Fibroblast of skin of scalp (primary cell): Measurements from ENCODE around the gene CHCHD5.
"Not testable (repeated sequence)": the region's sequence is repeated elsewhere in the genome, so short reads cannot be mapped to it uniquely, and the experiment has no call there.

Source experiments
- DNase-seq: peaks from one replicate; pipeline ENCODE4 v3.0.0-alpha.2; 2013

CHCHD5 gene

GRCh38 chr2:112588611-112589045 lies 4.2 kb downstream of the CHCHD5 start:
- DNase-seq = no peak

GRCh38 chr2:112591413-112591812 lies 7.0 kb downstream of the CHCHD5 start:
- no peak for DNase-seq

GRCh38 chr2:112593736-112594135 lies 9.3 kb downstream of the CHCHD5 start:
- no peak for DNase-seq

GRCh38 chr2:112597537-112598322 lies 13.3 kb downstream of the CHCHD5 start:
- no peak for DNase-seq

- DNase-seq = no peak
Observed at GRCh38 chr2:112600634-112601033, 16.2 kb downstream of the CHCHD5 start.

GRCh38 chr2:112601754-112602153 lies 17.3 kb downstream of the CHCHD5 start:
- no peak for DNase-seq

- no peak for DNase-seq
Observed at GRCh38 chr2:112602917-112603316, 18.5 kb downstream of the CHCHD5 start.

- DNase-seq = no peak
Observed at GRCh38 chr2:112603731-112604130, 19.3 kb downstream of the CHCHD5 start.

GRCh38 chr2:112604952-112605351 lies 20.5 kb downstream of the CHCHD5 start:
- no peak for DNase-seq

GRCh38 chr2:112605926-112606325 lies 21.5 kb downstream of the CHCHD5 start:
- DNase-seq = no peak

- DNase-seq = no peak
Observed at GRCh38 chr2:112606547-112606946, 22.1 kb downstream of the CHCHD5 start.

GRCh38 chr2:112607680-112608438 lies 23.4 kb downstream of the CHCHD5 start:
- no peak for DNase-seq

GRCh38 chr2:112609320-112609719 lies 24.9 kb downstream of the CHCHD5 start:
- not testable (repeated sequence) for DNase-seq

GRCh38 chr2:112612283-112612682 lies 27.9 kb downstream of the CHCHD5 start:
- DNase-seq = not testable (repeated sequence)

- DNase-seq = no peak
Observed at GRCh38 chr2:112614201-112614840, 29.9 kb downstream of the CHCHD5 start.

GRCh38 chr2:112615051-112615450 lies 30.6 kb downstream of the CHCHD5 start:
- DNase-seq = no peak

GRCh38 chr2:112615798-112616197 lies 31.4 kb downstream of the CHCHD5 start:
- not testable (repeated sequence) for DNase-seq

GRCh38 chr2:112618383-112618782 lies 34.0 kb downstream of the CHCHD5 start:
- no peak for DNase-seq

- peak; percentile 61 for DNase-seq
Observed at GRCh38 chr2:112621790-112622527, 37.5 kb downstream of the CHCHD5 start.

GRCh38 chr2:112622528-112622849 lies 38.1 kb downstream of the CHCHD5 start:
- DNase-seq = peak; percentile 73

- DNase-seq = peak; percentile 55
Observed at GRCh38 chr2:112623913-112624777, 39.7 kb downstream of the CHCHD5 start.
